Dermis blood vessel endothelial cell (primary cell): Measurements from ENCODE around the gene ZNF329. TPM values are rescaled to one million over a fixed set of nuclear protein-coding genes. Genes with fewer than 3 reads are reported as not detected.

Experiments used
- DNase-seq: peaks from one replicate; pipeline ENCODE4 v3.0.0; 2010
- total RNA-seq: library from RNA; depleted of rRNA; stranded (reverse); fragments of >200 nt; gene quantifications from 2 replicates; pipeline ENCODE4 v1.2.3, GENCODE V29; 2014

The ZNF329 gene
- total RNA-seq, 1 donor from 2014 or later = 14.6 TPM

- no peak for DNase-seq
Observed at GRCh38 chr19:58118979-58119733, 31.4 kb downstream of the ZNF329 start.

GRCh38 chr19:58117841-58118575, 32.6 kb downstream of the ZNF329 start:
- no peak for DNase-seq

GRCh38 chr19:58108546-58108817, 42.1 kb downstream of the ZNF329 start:
- DNase-seq = no peak

GRCh38 chr19:58107778-58108545, 42.6 kb downstream of the ZNF329 start:
- no peak for DNase-seq

GRCh38 chr19:58098682-58098998, 51.9 kb downstream of the ZNF329 start:
- DNase-seq = no peak

GRCh38 chr19:58097781-58098681, 52.6 kb downstream of the ZNF329 start, which contains the start of gene ZSCAN18:
ZSCAN18 (minus strand) TSS chr19:58098231; CDS start chr19:58090267, 7,964 bp downstream.
- peak; percentile 93 for DNase-seq

- DNase-seq = no peak
Observed at GRCh38 chr19:58097349-58097748, 53.2 kb downstream of the ZNF329 start.

GRCh38 chr19:58096884-58097283, 53.7 kb downstream of the ZNF329 start:
- DNase-seq = no peak

GRCh38 chr19:58095328-58095727, 55.3 kb downstream of the ZNF329 start:
- DNase-seq = no peak

GRCh38 chr19:58093071-58093470, 57.5 kb downstream of the ZNF329 start:
- no peak for DNase-seq

- no peak for DNase-seq
Observed at GRCh38 chr19:58091251-58091995, 59.2 kb downstream of the ZNF329 start.

GRCh38 chr19:58089846-58090245, 60.7 kb downstream of the ZNF329 start:
- no peak for DNase-seq

GRCh38 chr19:58088521-58089052, 62.0 kb downstream of the ZNF329 start:
- no peak for DNase-seq

- DNase-seq = no peak
Observed at GRCh38 chr19:58086825-58087710, 63.5 kb downstream of the ZNF329 start.

GRCh38 chr19:58085348-58085875, 65.2 kb downstream of the ZNF329 start:
- DNase-seq = no peak

- no peak for DNase-seq
Observed at GRCh38 chr19:58084596-58085347, 65.8 kb downstream of the ZNF329 start.

- no peak for DNase-seq
Observed at GRCh38 chr19:58083021-58083420, 67.6 kb downstream of the ZNF329 start.

- DNase-seq = no peak
Observed at GRCh38 chr19:58079792-58080191, 70.8 kb downstream of the ZNF329 start.
